H1 (cell line): ENCODE measurements around the gene MRPS27. TPM values are rescaled to one million over a fixed set of nuclear protein-coding genes. Genes with fewer than 3 reads are reported as not detected.

Source experiments
- ASH2L ChIP-seq: fragments of 200-600, 300-600 bp; sonication (generic); IDR thresholded peaks from one replicate; pipeline ENCODE4 v1.7.1; 2017; ENCODE audit warnings: low read length
- CHD7 ChIP-seq: fragments of 300-600 bp; sonication (generic); IDR thresholded peaks from 2 replicates; pipeline ENCODE4 v1.7.1; 2012; ENCODE audit warnings: low read length, moderate library complexity, mild to moderate bottlenecking, inconsistent platforms; ENCODE audit not compliant: insufficient replicate concordance
- CTCF ChIP-seq, 3 experiments: IDR thresholded peaks; 1 replicate in 2 of 3; 2 replicates in 1 of 3; pipeline versions ENCODE4 v1.5.1 to v1.6.1; 2011; ENCODE audit warnings: low read length in 3 of 3, mild to moderate bottlenecking in 3 of 3, inconsistent platforms in 2 of 3, low read depth in 1 of 3, moderate library complexity in 1 of 3; ENCODE audit not compliant: insufficient read depth in 1 of 3; ENCODE audit errors: control extremely low read depth in 1 of 3
- EGR1 ChIP-seq: IDR thresholded peaks from 2 replicates; pipeline ENCODE4 v1.6.1; 2011; ENCODE audit warnings: low read depth, low read length, borderline replicate concordance
- HDAC2 ChIP-seq, 2 experiments: fragments of 300-600 bp in 1 of 2; sonication (generic) in 1 of 2; IDR thresholded peaks; 2 replicates each; pipeline ENCODE4 v1.6.1; 2011 to 2012; ENCODE audit warnings: low read depth in 2 of 2, low read length in 2 of 2, mild to moderate bottlenecking in 2 of 2, moderate library complexity in 2 of 2, borderline replicate concordance in 1 of 2, inconsistent platforms in 1 of 2
- KDM5A ChIP-seq: fragments of 200-600 bp; IDR thresholded peaks from 2 replicates; pipeline ENCODE4 v1.7.1; 2012; ENCODE audit warnings: mild to moderate bottlenecking, low read length, inconsistent platforms, mixed read lengths
- SAP30 ChIP-seq: fragments of 300-600 bp; sonication (generic); IDR thresholded peaks from 2 replicates; pipeline ENCODE4 v1.7.1; 2012; ENCODE audit warnings: low read length, moderate library complexity, mild to moderate bottlenecking, inconsistent platforms; ENCODE audit not compliant: insufficient read depth, insufficient replicate concordance
- SIRT6 ChIP-seq: IDR thresholded peaks from one replicate; pipeline ENCODE4 v1.7.1; 2012; ENCODE audit warnings: low read length, inconsistent platforms
- TBP ChIP-seq: IDR thresholded peaks from 2 replicates; pipeline ENCODE4 v1.6.1; 2011; ENCODE audit warnings: low read depth, low read length, improper control_type of control experiment
- polyA plus RNA-seq, 7 experiments: library from polyadenylated mRNA; depleted of rRNA in 3 of 7; stranded (reverse) in 5 of 7; unstranded in 2 of 7; fragments of >200 nt in 5 of 7; fragments of 200-250 nt in 2 of 7; gene quantifications; 1 replicate in 5 of 7; 2 replicates in 1 of 7; 4 replicates in 1 of 7; pipeline versions ENCODE4 v1.2.1 to v1.2.3, GENCODE V29; 2011 to 2013; ENCODE audit warnings: missing spikeins in 2 of 7, mixed read lengths in 2 of 7
- total RNA-seq: library from RNA; stranded (reverse); fragmentation: NEBNext Ultra II Directional; extraction: Animal tissue kit (Norgen Biotek cat#: 25700); gene quantifications from 2 replicates; pipeline ENCODE4 v1.2.1, GENCODE V29; 2021

MRPS27 gene
- total and polyA plus RNA-seq, 2 of the 8 experiments (the other 6 are each of a cell fraction or from before 2014, with no cell fraction given) = 93.2 to 102 TPM

GRCh38 chr5:72237879-72238278, 82.2 kb downstream of the MRPS27 start (continued):
- TF ChIP-seq CHD7 (no peak), CTCF (IDR thresholded peaks at IDR 0.05; ENCODE audit: control extremely low read depth in 1 of 3, insufficient read depth in 1 of 3, low read depth in 1 of 3, low read length in 3 of 3) (no peak), TBP (no peak), EGR1 (no peak), SAP30 (no peak), ASH2L (no peak), KDM5A (no peak), SIRT6 (no peak), HDAC2 (IDR thresholded peaks at IDR 0.05; ENCODE audit: borderline replicate concordance in 1 of 2, low read depth in 2 of 2, low read length in 2 of 2) (no peak)
